HuH-7.5 (cell line): ENCODE results near the gene LMNB1.
"Not testable (repeated sequence)": the region's sequence is repeated elsewhere in the genome, so short reads cannot be mapped to it uniquely, and the experiment has no call there.

ENCODE experiments used
- DNase-seq: peaks from one replicate; pipeline ENCODE4 v3.0.0; 2011; ENCODE audit warnings: low spot score

The LMNB1 gene

DNA sequence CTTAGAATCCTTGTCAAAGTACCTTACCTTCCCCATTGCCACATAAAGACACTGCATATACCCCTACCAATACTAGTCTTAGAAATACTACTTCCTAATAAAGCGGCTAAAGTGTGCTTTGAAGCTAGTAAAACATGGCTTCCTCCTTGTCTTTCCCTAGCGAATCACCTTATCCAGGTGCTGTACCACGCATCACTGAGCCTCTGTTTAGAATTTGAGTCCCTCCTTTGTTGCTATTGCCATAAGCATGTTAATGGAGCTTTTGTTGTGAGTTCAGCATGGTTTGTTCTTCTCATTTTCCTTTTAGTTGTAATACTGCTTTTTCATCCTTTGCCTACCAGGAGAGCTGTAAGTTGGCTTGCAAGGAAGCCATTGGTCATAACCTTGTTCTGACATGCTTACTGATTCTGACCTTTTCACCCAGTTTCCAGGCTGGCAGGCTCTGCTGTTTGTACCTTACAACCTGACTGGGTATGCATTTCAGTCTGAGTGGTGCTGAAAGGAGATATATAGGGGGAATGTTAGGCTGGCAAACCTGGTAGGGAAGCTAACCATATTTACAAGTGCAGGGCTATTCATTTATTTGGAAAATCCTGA, 49.8 kb downstream of the LMNB1 start:
- no peak for DNase-seq

DNA sequence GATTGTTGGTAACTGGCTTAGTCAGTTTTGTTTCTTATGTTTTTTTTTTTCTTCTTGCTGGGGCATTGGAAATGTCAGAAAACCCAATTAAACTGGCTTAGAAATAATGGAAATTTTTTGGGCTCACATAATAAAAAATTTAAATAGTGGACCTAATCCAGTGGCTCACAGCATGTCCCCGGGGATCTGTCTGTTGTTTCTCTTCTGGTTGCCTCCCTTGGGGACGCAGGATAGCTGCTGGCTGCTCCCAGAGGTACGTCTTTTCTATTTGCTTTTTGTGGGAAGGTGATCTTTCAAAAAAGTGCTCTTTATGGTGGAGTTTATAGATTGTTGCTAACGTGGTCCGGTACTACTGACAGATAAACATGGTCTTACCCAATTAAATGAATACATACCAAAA, 52.2 kb downstream of the LMNB1 start:
- no peak for DNase-seq

GRCh38 chr5:126830061-126830460, 53.1 kb downstream of the LMNB1 start:
- no peak for DNase-seq

DNA sequence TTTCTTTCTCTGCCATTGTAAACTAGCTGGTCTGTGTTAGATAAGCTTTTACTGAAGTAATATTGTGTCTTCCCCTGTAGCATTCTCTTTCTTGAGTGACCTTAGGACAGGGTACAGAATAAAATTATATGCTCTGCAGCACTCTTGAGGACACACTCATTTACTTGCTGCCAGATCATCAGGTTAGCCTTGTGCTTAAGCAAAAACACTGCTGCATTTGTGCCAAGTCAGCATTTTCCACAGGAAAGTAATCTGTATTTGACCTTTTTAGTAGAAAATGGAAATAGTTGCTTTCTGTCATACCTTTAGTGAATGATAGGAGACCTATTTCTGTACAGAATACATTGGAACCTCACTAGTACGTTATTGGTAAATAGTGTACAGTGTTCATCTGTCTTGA, 54.2 kb downstream of the LMNB1 start:
- no peak for DNase-seq

DNA sequence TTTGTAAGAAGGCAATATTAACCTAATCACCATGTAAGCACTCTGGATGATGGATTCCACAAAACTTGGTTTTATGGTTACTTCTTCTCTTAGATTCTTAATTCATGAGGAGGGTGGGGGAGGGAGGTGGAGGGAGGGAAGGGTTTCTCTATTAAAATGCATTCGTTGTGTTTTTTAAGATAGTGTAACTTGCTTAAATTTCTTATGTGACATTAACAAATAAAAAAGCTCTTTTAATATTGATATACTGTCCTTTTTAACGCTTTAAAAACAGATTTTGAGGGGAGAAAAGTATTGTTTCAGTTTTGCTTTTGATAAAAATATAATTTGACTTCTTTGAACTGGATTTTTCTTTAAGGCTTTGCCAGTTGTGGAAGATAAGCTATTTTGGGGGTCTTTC, 59.8 kb downstream of the LMNB1 start:
- no peak for DNase-seq

DNA sequence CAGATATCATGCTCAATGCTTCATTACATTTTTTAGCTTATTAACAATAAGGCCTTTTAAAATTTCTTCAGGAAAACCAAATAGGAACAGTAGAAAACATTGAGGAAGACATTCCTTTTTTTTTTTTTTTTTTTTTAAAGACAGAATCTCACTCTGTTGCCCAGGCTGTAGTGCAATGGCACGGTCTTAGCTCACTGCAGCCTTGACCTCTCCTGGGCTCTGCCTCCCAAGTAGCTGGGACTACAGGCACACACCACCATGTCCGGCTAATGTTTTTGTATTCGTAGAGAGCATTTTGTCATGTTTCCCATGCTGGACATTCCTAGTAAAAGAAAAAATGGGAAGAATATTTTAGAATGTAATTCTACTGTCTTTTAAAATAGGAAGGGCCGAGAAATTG, 60.3 kb downstream of the LMNB1 start:
- DNase-seq, result no peak

GRCh38 chr5:126837906-126838539, 61.1 kb downstream of the LMNB1 start:
- DNase-seq, result no peak

GRCh38 chr5:126839407-126839806, 62.5 kb downstream of the LMNB1 start:
- not testable (repeated sequence) for DNase-seq

- not testable (repeated sequence) for DNase-seq
Observed at GRCh38 chr5:126843375-126843774, 66.4 kb downstream of the LMNB1 start.

DNA sequence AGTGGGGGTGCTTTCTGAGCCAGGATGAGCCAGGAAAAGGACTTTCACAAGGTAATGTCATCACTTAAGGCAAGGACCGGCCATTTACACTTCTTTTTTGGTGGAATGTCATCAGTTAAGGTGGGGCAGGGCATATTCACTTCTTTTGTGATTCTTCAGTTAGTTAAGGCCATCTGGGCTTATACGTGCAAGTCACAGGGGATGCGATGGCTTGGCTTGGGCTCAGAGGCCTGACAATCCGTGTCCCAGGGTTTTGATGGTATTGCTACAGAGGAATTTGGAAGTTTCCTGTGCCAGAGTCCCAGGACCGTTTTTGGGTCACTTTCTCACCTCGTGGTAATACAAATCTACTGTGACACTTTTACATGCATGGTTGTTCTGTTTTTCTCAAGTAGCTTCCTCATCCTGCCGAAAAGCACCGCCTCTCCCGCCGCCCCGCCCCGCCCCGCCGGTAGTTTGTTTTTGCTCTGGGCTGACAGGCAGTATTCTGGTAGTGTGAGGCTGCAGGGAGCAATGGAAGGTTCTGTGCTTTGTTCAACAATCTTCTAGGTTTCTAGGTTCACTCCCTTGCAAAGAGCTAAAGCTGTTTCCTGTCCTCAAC, 68.6 kb downstream of the LMNB1 start:
- DNase-seq, result not testable (repeated sequence)

- DNase-seq, result no peak
Observed at GRCh38 chr5:126846344-126846743, 69.4 kb downstream of the LMNB1 start.

DNA sequence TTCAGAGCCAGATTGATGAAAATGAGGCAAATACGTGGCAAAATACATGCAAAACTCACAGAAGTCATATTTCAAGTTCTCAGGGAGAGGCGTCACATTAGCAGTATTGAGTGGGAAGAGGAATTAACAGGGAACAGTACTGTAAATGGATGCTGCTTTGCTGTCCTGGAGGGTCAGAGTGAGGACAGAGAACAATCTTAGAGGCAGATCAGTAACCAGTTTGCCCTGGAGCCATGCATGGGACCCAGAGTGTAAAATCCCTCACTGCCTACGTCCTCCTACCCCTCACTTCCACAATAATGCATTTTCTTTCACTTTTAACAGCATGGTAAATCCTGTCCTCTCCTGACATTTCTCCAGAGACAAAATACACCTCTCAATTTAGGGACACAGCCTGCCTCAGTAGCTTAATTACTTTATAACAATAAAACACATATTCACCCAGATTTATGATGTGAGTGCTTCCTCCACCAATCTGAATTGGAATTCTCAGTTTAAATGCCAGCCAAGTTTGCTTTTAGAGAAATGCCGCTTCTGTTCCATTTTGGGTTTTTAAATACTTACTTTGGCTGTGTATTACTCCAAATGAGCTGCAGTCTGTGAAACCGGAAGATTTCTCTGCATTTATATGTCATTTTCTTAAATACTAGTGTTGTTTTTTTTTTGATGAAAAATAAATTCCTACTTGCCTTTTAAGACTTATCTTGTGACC, 70.0 kb downstream of the LMNB1 start:
- no peak for DNase-seq

GRCh38 chr5:126847456-126847820, 70.5 kb downstream of the LMNB1 start:
- no peak for DNase-seq

GRCh38 chr5:126847826-126848251, 70.9 kb downstream of the LMNB1 start:
- no peak for DNase-seq

DNA sequence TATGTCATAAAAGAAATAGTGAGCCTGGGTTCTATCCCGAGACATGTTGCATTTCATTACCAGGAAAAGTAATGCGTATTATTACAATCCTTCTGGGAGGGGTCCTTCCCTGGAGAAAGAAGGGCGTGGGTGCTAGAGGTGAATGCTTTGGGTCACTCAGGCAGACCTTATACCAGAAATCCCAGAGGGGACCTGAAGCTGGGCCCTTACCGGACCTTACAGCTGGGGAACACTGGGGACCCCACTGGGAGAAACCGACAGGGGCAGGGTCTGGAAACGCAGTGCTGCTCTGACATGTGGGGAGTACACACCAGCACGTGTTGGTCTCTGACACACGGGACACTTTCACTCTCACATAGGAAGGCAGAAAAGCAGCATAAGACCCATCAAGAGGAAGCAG, 71.3 kb downstream of the LMNB1 start:
- no peak for DNase-seq

DNA sequence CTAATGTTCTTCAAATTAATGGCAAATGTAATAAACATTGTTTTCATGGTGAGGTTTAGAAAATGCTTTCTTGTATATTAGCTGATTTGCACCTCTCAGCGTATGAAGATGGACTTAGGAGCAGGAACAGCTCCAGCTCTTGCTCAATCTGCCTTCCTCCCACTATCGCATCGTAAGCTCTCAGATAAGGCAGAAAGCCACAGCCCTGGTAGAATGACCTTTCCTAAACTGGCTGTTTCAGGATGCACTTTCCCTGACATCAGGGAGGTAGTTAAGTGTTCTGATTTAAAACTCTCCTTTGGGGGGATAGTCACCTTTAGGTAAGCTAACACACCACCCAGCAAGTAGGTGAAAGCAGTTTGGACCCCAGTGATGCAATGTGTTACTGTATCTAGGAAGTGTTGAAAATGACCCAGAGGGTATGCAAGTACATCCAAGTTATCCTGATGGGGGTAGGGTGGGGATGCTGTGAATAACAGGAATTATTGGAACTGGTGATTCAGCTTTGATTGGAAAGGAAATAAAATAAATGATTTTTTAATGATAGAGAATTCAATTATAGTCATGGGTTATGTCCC, 72.3 kb downstream of the LMNB1 start:
- DNase-seq, result peak; percentile 30

DNA sequence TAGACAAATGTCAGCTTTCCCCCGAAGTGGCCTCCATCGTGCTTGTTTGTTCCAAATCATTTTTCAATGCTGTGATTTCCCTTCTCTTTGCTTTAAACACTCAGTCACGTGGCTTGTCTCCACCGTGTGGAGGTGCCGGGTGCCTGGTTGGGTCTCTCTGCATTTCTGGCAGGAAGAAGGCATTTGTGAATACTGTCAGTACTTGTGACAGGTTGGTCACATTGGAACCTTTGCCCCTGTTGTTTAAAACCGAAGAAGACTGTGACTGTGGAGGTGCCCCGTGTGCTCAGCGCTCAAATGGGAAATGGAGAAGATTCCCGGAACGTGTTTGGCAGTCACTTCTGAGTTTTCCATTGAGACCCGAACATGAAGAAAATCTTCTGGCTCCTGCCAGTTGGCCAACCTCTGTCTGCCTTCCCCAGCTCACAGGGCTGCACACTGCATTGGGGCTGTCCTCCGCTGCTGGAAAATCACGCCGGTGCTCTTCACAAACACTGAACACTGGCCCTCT, 74.6 kb downstream of the LMNB1 start:
- DNase-seq, result no peak

DNA sequence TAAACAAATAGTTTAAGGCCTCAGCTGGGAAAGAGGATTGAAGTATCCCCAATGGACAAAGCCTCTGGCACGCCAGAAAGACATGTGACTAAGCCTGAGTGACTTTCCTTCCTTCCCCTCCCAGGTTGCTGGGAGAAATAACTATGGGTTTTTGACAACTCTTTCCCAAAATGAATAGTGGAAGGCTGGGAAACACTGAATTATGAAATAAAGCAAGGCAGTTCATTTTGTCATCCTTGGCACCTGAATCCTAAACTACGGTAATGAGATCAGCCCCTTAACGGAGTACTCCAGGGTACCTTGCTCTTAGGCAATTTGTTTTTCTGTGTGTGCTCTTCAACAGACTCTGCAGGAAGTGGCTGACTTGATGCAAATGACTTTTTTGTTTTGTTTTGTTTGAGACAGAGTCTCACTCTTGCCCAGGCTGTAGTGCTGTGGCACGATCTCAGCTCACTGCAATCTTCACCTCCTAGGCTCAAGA, 75.2 kb downstream of the LMNB1 start:
- no peak for DNase-seq

- DNase-seq, result no peak
Observed at GRCh38 chr5:126852841-126853271, 75.9 kb downstream of the LMNB1 start.

DNA sequence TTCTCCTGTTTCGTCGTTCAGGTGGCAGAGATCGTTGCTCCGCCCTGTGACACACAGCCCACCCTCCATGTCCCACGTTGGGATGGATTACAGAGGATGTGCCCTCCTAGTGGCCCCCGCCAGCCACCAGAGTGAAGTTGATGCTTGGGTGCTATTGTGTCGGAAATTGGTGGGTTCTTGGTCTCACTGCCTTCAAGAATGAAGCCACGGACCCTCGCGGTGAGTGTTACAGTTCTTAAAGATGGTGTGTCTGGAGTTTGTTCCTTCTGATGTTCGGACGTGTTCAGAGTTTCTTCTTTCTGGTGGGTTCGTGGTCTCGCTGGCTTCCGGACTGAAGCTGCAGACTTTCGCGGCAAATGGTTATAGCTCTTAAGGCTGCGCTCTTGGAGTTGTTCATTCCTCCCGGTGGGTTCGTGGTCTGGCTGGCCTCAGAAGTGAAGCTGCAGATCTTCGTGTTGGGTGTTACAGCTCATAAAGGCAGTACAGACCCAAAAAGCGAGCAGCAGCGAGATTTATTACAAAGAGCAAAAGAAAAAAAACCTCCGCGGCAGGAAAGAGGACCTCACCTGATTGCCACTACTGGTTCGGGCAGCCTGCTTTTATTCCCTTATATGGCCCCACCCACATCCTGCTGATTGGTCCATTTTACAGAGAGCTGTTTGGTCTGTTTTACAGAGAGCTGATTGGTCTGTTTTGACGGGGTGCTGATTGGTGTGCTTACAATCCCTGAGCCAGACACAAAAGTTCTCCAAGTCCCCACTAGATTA, 76.8 kb downstream of the LMNB1 start:
- DNase-seq, result not testable (repeated sequence)

DNA sequence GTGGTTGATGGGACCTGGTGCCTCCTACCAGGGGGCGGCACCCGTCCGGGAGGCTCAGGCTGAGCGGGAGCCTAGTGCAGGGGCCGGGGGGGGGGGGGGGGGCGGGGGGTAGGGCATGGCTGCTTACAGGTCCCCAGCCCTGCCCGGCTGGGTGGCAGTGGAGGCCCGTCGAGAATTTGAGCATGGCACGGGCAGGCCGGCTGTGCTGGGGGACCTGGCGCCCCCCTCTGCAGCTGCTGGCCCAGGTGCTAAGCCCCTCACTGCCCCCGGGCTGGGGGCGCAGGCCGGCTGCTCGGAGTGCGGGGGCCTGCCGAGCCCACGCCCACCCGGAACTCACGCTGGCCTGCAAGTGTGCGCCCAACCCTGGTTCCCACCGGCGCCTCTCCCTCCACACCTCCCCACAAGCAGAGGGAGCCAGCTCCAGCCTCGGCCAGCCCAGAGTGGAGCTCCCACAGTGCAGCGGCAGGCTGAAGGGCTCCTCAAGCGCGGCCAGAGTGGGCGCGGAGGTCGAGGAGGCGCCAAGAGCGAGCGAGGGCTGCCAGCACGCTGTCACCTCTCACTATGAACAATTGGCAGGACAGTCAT, 77.7 kb downstream of the LMNB1 start:
- DNase-seq, result no peak
